ENCODE results near the gene SLC35F3. TPM values are rescaled to one million over a fixed set of nuclear protein-coding genes. Genes with fewer than 3 reads are reported as not detected.

The SLC35F3 gene
- polyA plus RNA-seq, 4 donors = 0.63 to 2.0 (median 0.72) TPM

DNA sequence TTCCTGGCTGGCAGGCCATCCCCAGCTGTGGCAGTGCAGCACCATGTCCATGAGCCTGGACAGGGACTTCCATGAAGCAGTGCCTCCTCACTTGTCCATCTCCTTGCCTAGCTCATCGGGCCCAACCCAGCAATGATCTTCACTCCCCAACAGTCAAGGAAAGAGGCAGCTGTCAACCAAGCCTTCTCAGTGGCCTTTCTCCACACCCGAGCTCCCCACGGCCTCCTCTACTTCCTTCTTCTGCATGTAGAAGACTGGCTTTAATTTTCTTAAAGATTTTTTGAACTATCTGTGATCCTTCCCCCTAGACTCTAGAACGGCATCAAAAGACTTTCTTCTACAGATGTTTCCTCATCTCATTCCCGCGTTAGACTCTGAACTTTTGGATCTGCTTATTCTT is 403.2 kb downstream of the SLC35F3 start:
- no peak for DNase-seq (ENCODE audit: low read depth in 4 of 4, low spot score in 3 of 4)

DNA sequence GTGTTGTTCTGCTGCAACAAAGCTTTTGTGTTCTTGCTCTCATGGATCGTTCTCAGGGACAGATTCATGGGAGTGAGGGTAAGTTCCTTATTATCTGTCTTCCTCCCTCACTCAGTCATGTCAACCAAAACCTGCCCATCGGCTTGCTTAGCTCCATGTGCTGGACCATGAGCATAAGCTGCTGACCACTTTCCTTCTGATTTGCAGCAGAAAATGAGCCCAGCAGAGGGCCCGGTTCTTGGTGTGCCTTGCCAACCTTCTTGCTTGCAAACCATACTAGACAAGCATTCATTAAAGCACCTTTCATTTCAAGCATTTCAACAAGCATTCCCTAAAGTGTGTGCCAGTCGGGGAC is 404.7 kb downstream of the SLC35F3 start:
- no peak for DNase-seq (ENCODE audit: low read depth in 4 of 4, low spot score in 3 of 4)

DNA sequence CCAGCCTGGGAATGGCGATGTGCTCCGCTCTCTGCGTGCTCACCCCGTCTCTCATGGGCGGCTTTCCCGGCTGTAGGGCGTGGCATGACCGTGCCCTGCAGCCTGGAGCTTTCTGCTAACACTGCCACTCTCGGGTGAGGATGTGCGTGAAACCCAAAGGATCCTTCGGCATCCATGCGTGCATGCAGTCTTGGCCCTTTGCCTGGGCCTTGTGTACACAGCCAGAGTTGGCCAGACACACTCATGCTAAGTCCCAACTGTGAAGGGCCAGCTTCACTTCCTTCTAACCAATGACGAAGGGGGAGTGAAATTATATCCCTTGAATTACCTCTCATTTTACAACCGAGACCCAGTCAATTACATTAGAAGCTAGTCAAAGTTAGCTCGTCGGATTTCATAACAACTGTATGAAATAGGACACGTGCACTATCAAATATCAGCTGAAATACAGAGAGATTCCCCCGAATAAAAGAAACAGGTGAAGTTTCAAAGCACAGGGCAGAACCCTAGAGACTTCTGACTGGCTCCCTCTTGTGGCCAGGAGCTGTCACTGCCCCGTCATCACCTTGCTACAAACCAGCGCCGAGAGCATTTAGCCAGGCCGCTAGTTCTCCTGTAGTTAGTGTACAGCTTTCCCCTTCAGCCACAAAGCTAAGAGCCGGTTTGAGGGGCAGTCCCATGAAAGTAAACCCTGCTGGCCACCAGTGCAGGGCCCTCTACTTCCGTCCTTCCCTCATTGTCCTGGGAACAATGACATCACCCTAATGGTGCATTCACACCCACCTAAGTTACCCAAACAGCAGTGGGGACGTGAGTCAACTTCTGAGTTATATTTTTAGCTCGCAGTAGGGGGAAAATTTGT is 405.4 kb downstream of the SLC35F3 start:
- peak in 2 of 4 donors; percentile 12 to 29 for DNase-seq (ENCODE audit: low read depth in 4 of 4, low spot score in 3 of 4)

DNA sequence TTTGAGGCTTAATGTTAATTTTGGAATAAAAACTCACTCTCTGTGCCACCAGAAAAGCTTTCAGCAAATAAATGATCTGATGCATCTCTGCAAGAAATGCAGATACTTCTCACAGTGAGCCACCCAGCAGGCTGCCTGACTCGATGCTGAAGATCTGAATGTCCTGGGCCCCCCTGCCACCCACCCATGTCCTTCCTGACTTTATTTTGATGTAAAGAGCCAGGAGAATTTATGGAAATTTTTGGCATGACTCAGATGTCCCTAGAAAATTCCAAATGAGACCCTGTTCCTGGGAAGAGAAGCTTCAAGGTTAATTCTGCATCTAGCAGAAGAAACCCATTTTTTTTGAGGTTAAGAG is 406.0 kb downstream of the SLC35F3 start:
- no peak for DNase-seq (ENCODE audit: low read depth in 4 of 4, low spot score in 3 of 4)

DNA sequence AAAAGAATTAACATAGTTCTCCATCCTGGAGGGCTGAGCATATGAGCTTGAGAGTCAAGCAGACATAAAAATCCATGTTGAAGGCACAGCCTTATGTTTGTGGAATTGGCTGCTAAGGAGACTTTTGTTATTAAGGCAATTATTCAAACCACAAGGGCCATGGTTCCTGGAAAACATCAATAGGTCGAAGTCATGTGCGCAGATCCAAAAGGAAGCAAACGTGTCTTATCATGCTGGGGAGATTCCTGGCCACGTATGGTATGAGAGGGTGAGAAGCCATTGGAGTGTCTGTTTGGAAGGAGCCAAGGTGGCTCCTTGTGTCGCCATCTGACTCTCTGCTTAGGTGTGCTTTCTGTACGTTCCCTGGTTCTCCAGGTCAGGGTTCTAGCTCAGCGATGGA is 406.9 kb downstream of the SLC35F3 start:
- DNase-seq (ENCODE audit: low read depth in 4 of 4, low spot score in 3 of 4) = no peak

DNA sequence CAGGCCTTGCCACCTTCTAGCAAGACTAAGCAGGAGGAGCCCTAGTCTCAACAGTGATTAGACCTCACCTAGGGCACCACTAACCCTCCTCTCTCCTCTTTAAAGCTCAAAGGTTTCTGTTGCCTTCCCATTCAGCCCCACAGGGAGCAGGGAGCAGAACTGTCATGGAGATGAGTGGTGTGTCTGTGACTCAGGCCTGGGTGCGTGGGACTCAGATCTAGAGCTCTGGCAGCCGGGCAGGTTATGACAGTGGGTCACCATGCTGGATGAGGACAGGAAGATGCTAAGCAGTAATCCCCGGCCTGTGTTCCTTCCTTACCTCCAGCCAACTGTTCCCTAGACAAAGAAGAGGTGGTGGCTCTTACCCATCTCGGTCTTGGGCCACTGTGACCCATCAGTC is 408.7 kb downstream of the SLC35F3 start:
- DNase-seq (ENCODE audit: low read depth in 4 of 4, low spot score in 3 of 4) = no peak

DNA sequence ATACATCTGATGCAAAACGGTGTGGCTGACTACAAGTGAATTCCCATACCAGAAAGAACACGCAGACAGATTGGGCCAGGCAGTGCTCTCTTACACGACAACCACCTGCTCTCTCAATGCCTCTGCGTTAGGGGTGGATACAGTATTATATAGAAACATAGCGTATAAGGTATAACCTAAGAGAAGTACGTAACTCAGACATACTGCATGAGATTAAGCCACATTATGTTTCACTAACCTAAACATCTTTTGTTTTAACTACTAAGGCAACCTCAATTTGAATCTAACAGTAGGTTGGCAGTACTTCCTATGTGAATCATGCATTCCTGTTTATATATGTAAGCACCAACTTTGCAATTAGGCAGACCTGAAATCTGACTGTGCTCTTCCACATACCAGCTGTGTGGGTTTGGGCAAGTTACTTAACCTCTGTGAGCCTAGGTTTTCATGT is 410.6 kb downstream of the SLC35F3 start:
- no peak for DNase-seq (ENCODE audit: low read depth in 4 of 4, low spot score in 3 of 4)

DNA sequence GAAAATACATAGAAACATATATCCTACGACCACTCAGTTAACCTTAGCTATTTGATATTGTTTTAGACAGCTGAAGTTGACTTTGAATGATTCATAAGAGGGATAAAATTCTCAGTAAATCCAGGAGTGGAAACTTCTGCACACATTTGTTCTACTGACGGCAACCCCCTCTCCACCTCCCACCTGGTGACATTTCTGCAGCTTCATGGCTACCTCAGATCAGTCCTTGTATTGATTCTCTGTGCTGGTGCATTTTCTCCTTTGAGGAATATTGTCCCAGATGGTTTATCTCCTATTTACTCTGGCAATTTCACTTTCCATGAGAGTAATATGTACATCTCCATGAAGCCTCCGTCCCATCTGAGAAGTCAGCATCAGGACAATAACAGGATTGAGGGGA is 411.1 kb downstream of the SLC35F3 start:
- DNase-seq (ENCODE audit: low read depth in 4 of 4, low spot score in 3 of 4) = no peak

DNA sequence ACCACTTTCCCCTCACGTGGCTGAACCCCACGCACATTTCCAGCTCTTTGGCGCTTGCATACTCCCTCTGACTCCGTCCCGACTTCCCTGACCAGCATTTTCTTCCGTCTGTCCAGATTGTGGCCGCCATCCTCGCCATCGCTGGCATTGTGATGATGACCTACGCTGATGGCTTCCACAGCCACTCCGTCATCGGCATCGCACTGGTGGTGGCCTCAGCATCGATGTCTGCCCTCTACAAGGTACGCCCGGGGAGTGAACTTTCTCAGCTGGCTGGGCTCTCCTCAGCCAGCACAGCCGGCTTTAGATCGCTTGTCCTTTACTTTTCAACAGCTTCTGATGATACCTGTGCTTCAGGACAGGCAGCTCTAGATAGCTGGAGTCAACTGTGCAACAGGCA is 412.0 kb downstream of the SLC35F3 start:
- no peak for DNase-seq (ENCODE audit: low read depth in 4 of 4, low spot score in 3 of 4)

DNA sequence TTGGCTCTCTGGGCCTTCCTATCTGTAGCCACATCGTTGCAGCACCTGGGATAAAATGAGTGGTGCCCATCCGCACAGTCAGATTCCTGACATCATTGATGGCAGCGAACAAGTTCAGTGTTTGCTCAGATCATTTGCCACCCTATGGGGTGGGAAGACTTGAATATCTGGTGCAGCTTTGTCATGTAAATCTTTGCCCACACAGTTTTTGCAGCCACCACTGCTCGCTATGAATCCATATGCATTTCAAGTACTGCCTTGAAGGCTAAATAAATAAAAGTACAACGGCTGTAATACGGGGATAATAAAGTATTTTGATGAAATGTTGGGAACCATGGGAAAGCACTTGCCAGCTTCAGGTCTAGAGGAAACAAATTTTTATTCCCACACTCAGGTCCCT is 412.5 kb downstream of the SLC35F3 start:
- DNase-seq (ENCODE audit: low read depth in 4 of 4, low spot score in 3 of 4) = no peak

DNA sequence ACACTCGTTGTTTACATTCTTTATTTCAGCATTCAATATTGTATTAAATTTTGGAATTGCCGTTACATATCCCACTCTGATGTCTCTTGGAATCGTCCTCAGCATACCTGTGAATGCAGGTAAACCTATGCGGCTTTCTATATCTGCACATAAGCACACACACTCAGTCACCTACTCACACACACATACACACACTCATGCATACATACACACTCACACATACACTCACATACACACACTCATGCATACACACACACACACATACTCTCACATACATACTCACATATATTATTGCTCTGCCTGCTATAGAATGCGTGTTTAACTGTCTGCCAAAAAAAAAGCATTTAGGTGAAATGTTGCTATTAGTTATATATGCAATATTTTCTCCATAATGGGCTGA is 415.6 kb downstream of the SLC35F3 start:
- no peak for DNase-seq (ENCODE audit: low read depth in 4 of 4, low spot score in 3 of 4)

DNA sequence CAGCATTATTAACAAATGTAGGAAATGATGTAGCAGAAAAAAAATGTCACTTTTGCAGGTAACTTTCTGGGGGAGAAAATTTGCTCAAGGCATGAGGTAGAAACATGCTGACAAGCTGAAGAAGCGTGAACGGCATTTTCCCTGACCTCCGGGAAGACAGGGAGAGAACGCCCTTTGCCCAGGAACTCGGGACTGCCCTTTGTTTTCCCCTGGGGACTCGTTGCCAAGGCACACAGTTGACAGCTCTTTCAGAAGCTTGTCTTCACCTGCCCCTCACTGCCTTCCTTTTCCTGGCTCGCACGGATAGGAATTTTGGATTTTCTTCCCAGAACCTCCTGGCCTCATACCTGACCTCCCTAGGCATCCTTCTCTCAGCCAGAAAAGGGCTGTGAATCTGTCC is 416.1 kb downstream of the SLC35F3 start:
- no peak for DNase-seq (ENCODE audit: low read depth in 4 of 4, low spot score in 3 of 4)

DNA sequence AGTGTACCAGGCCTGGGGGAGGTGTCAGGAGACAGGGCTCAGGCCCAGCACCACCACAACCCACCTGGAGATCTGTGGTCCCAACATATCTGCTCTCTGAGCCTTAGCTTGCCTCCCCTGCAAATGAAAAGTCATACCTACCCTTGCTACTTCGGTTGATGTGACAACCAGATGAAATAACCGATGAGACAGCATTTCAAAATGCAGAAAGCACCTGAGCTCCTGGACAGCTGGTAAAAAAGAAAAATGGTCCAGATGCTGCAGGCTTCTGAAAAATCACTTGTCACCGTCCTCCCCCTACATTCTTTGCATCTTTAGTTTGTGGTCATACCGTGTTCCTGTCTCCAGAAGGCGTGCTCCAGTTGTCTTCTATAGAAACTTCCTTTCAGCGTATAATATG is 416.8 kb downstream of the SLC35F3 start:
- DNase-seq (ENCODE audit: low read depth in 4 of 4, low spot score in 3 of 4) = no peak

DNA sequence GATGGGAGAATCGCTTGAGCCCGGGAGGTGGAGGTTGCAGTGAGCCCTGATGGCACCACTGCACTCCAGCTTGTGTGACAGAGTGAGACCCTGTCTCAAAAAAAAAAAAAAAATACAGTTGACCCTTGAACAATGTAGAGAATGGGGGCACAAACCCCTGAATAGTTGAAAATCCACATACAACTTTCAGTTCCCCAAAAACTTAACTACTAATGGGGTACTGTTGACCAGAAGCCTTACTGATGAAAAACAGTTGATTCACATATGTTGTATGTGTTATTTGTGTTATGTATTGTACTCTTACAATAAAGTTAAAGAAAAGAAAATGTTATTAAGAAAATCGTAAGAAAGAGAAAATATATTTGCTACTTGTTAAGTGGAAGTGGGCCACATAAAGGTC is 417.6 kb downstream of the SLC35F3 start:
- DNase-seq (ENCODE audit: low read depth in 4 of 4, low spot score in 3 of 4) = no peak

DNA sequence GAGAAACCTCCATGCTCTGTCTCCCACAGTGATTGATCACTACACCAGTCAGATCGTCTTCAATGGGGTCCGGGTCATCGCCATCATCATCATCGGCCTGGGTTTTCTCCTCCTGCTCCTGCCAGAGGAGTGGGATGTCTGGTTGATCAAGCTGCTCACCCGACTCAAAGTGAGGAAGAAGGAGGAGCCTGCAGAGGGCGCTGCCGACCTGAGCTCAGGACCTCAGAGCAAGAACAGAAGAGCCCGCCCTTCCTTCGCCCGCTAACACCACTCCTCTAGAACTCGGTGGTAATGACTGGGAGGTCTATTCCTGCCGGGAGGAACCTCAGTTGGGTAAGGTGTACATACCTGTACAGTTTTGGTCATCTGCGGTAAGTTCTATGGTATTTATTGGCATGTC is 418.5 kb downstream of the SLC35F3 start:
- no peak for DNase-seq (ENCODE audit: low read depth in 4 of 4, low spot score in 3 of 4)

DNA sequence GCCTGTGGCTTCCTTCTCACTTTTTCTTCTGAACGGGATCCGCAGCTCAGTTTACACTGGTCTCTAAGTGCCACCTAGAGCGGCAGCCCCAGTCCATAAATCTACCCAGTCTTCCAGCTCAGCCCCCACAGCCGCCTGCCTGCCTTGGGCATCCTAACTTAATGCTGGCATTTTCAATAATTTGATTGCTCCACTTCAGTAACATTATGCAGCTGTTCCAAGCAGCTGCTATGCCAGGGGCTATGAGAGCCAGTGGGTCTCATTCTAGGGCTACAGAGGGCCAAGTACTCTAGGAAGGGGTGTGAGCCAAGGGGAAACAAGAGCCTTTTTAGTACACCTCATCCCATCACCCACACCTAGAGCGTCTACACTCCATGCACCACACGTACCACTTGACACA is 420.3 kb downstream of the SLC35F3 start:
- no peak for DNase-seq (ENCODE audit: low read depth in 4 of 4, low spot score in 3 of 4)

DNA sequence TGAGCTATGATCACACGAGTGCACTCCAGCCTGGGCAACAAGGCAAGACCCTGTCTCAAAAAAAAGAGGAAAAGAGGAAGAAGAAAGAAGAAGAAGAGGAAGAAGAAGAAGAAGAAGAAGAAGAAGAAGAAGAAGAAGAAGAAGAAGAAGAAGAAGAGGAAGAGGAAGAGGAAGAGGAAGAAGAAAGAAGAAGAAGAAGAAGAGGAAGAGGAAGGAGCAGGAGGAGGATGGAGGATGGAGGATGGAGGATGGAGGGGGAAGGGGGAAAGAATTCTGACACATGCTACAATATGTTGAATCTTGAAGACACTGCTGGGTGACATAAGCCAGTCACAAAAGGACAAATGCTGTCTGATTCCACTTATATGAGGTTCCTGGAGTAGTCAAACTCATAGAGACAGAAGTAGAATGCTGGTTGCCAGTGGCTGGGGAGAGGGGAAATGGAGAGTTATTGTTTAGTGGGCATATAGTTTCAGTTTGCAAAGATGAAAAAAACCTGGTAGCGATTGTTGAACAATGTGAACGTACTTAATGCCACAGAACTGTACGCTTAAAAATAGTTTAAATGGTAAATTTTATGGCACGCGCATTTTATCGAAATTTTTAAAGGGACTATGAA is 421.5 kb downstream of the SLC35F3 start:
- DNase-seq (ENCODE audit: low read depth in 4 of 4, low spot score in 3 of 4) = no peak

DNA sequence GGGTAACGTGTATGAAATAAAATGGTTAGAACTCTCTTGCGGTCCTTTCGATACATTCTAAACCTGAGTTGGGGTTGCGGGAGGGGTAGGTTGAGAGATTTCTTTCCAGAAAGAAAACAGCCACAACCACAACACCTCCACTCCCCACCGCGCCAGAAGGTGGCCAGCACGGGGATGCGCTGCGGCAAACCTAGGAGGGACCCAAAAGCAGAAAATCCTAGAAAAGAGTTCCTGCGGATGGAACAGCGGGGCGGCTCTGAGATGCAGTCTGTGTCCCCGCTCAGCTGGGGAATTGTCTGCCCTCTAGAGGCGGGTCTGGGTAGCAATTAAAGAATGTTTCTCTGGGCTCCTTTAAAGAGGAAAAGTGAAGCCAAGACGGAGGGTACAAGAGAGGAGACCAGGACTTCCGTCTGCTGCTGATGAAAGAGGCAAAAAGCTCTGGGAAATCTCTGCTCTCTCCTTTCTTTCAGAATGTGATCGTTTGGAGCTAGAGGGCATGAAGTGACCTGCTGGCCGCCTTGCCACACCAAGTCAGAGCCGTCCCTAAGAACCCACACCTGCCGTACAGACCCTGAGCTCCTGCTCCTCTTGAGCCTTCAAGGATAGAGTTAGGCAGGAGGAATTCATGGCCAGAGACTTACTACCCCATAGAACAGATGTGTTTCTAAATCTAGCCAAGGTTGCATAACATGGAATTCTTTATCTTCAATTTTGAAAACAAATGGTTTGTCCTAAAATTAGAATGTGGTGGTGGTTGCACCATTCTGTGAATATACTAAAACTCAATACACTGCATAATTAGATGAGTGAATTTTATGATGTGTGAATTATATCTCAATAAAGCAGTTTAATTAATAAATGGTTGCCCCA is 422.3 kb downstream of the SLC35F3 start:
- peak in 2 of 4 donors; percentile 16 to 26 for DNase-seq (ENCODE audit: low read depth in 4 of 4, low spot score in 3 of 4)

DNA sequence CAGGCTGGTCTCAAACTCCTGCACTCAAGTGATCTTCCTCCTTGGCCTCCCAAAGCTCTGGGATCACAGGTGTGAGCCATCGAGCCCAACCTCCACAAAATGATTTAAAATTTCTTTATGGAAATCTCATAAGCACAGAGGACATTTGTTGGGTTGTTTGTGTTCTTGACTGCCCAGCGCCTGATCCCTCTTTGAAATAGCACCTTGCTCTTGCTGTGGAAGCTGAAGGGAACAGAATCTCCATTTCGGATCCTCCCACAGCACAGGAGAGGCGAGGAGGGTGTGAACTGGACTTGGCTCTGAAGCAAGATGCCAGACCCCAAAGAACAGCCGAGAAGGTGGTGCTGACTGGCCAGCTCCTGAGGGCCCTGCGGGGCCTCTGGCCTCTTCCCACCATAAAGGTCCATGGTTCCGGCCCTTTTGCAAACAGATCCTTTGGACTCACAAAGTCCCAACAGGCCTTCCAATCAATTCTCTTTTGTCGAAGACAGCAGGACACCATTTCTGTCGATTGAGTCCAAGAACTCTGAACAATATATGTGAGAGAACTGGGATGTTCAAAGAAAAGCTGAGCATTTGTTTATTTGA is 423.2 kb downstream of the SLC35F3 start:
- DNase-seq (ENCODE audit: low read depth in 4 of 4, low spot score in 3 of 4) = no peak

DNA sequence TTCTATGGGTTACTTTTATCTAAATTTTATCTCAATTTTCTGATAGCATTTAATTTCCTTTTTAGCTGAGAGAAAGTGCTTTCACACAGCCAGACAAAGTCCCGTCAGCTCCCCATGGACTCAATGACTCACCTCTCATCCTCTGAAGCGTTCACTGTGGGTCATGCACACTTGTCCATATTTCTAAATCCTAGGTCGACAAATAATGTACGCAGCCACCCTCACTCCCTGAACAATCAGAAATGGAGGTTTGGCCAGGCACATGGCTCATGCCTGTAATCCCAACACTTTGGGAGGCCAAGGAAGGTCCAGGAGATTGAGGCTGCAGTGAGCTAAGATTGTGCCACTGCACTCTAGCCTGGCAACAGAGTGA is 426.4 kb downstream of the SLC35F3 start:
- no peak for DNase-seq (ENCODE audit: low read depth in 4 of 4, low spot score in 3 of 4)

DNA sequence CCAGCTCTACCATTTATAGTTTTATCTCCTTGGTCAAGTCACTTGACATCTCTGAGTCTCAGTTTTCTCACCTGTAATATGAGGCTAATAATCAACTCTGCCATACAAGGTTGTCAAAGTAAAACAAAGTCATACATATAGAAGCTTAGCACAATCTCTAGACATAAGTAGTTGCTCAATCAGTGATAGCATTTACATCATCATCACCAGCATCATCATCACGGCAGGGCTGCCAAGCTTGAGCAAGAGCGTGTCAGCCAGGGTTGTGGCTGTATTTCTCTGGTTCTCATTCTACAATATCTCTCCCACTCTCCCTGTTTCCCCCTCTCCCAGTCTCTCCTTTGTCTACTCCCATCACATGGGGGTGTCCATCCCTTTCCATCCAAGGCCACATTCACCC is 427.0 kb downstream of the SLC35F3 start:
- no peak for DNase-seq (ENCODE audit: low read depth in 4 of 4, low spot score in 3 of 4)

Measured in left renal pelvis (tissue), 4 donors.